ENCODE data around the gene PSAPL1. TPM values are rescaled to one million over a fixed set of nuclear protein-coding genes. Genes with fewer than 3 reads are reported as not detected.

The PSAPL1 gene
- total RNA-seq, 1 experiment from 2014 or later: 0.15 TPM

DNA sequence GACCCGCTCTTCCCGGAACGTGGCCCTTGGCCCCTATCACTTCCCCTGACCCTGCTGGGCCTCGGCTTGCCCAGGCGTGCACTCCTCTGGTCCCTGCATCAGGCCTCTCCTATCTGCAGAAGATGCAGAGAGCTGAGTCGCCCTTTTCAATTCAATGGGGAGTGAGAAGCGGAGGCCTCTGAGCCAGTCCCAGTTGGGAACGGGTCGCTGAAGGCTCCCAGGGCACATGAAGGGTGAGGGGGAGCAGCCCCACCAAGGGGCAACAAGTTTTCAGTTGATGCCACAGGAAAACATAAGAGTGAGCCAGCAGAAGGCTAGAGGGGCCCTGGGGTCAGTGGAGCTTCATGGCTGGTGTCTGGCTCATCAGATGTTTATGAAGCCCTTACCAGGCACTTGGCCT is 17.1 kb downstream of the PSAPL1 start:
- Histone ChIP-seq H3K4me1 (replicated peaks; ENCODE audit: insufficient read depth) (no peaks in the 10 kb centered on the region), H2AFZ (no peak overlapping the region), H3K9me2 (ENCODE audit: insufficient read depth) (no peaks in the 10 kb centered on the region), H3F3A (ENCODE audit: insufficient read depth, low read depth) (no peaks in the 10 kb centered on the region), H3K79me2 (ENCODE audit: low read depth) (no peaks in the 10 kb centered on the region), H3K27ac (no peak overlapping the region), H3K36me3 (ENCODE audit: low read depth) (no peaks in the 10 kb centered on the region), H4K20me1 (ENCODE audit: insufficient read depth) (no peaks in the 10 kb centered on the region), H3K9me3 (ENCODE audit: insufficient read depth, low read depth) (no peaks in the 10 kb centered on the region), H3K4me3 (no peak overlapping the region), H3K4me2 (no peak overlapping the region), H3K27me3 (ENCODE audit: insufficient read depth, low read depth) (no peaks in the 10 kb centered on the region)
- BruUV-seq (replicated peaks): no TSS peak
- CTCF ChIA-PET: no interaction called here
- intact Hi-C loops (cut with micrococcal nuclease; ENCODE audit: unreplicated experiment): no loop called here
- no peak for TF ChIP-seq EZH2 (IDR thresholded peaks at IDR 0.05; ENCODE audit: low read depth)
- TF ChIP-seq, protein P1, sequence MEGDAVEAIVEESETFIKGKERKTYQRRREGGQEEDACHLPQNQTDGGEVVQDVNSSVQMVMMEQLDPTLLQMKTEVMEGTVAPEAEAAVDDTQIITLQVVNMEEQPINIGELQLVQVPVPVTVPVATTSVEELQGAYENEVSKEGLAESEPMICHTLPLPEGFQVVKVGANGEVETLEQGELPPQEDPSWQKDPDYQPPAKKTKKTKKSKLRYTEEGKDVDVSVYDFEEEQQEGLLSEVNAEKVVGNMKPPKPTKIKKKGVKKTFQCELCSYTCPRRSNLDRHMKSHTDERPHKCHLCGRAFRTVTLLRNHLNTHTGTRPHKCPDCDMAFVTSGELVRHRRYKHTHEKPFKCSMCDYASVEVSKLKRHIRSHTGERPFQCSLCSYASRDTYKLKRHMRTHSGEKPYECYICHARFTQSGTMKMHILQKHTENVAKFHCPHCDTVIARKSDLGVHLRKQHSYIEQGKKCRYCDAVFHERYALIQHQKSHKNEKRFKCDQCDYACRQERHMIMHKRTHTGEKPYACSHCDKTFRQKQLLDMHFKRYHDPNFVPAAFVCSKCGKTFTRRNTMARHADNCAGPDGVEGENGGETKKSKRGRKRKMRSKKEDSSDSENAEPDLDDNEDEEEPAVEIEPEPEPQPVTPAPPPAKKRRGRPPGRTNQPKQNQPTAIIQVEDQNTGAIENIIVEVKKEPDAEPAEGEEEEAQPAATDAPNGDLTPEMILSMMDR (conservative IDR thresholded peaks at IDR 0.05): no peak
- POLR2A ChIA-PET (ENCODE audit: unreplicated experiment): no interaction called here
- DNase-seq: no peak

DNA sequence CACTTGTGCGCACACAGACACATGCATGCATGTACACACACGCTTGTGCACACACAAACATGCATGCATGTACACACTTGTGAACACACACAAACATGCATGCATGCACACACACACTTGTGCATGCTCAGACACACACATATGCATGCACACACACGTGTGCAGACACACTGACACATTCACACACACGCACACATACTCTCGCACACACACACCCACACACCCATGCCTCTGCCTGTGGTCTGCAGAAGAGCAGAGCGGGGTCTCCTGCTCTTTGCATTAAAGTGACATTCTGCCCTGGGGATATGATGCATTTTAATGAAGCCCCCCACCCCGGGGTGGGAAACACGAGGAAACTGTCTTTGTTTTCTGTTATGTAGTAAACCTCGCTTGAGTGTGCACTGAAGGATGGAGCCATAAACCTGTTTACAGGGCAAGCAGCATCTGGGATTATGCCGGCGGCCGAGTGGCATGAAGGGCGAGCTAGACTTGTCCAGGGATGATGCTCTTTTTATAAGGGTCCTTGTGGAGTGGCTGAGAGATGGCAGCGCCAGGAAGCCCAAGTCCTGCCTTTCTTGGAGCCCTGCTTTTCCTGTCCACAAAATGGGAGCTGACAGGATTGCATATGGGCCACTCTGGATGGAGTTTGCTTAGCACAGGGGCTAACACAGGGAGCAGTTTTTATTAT is 17.8 kb downstream of the PSAPL1 start:
- no peak overlapping the region for H3K27ac ChIP-seq
- H3K9me3 ChIP-seq (ENCODE audit: insufficient read depth, low read depth): no peaks in the 10 kb centered on the region
- no peaks in the 10 kb centered on the region for H3K9me2 ChIP-seq (ENCODE audit: insufficient read depth)
- no peaks in the 10 kb centered on the region for H3K27me3 ChIP-seq (ENCODE audit: insufficient read depth, low read depth)
- no TSS peak for BruUV-seq (replicated peaks)
- ChIA-PET CTCF (no interaction called here), POLR2A (ENCODE audit: unreplicated experiment) (no interaction called here)
- intact Hi-C loops (cut with micrococcal nuclease; ENCODE audit: unreplicated experiment): no loop called here
- no peak overlapping the region for H3K4me3 ChIP-seq
- no peak for DNase-seq
- H3K79me2 ChIP-seq (ENCODE audit: low read depth): no peaks in the 10 kb centered on the region
- H3F3A ChIP-seq (ENCODE audit: insufficient read depth, low read depth): no peaks in the 10 kb centered on the region
- no peaks in the 10 kb centered on the region for H4K20me1 ChIP-seq (ENCODE audit: insufficient read depth)
- H3K4me1 ChIP-seq (replicated peaks; ENCODE audit: insufficient read depth): no peaks in the 10 kb centered on the region
- H3K36me3 ChIP-seq (ENCODE audit: low read depth): no peaks in the 10 kb centered on the region
- H2AFZ ChIP-seq: no peak overlapping the region
- H3K4me2 ChIP-seq: no peak overlapping the region
- TF ChIP-seq EZH2 (IDR thresholded peaks at IDR 0.05; ENCODE audit: low read depth): no peak
- TF ChIP-seq, protein P1 (conservative IDR thresholded peaks at IDR 0.05): no peak

DNA sequence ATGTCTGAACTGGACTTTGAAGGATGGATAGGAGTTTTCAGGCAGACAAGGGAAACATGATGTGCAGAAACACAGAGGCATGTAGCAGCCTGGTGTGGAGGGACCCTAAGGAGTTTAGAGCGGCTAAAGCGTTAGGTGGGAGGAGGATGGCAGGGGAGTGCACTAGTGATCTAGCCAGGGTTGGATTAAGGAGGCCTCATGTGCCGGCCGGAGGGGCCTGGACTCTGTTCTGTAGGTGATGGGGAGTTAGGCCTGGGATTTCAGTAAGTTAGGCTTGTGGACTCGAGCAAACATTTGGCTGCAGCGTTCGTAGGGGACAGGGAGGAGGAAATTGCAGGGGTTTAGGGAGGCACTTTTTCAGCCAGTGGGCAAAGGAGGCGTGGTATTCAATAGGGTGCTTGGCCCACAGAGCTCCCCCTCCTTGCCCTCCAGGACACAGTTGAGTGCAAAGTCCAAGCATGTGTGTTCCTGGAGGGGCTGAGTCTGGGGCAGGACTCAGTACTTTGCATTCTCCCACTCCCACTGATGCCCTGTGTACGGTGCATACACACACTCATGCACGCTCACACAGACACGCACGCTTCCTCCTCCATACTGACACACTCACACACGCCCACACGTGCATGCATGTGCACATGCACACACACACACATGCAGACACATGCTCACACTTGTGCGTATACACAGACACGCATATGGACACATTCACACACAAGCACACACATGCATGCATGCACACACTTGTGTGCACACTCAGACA is 18.6 kb downstream of the PSAPL1 start:
- CTCF ChIA-PET: no interaction called here
- POLR2A ChIA-PET (ENCODE audit: unreplicated experiment): no interaction called here
- Histone ChIP-seq H3K27me3 (ENCODE audit: insufficient read depth, low read depth) (no peaks in the 10 kb centered on the region), H4K20me1 (ENCODE audit: insufficient read depth) (no peaks in the 10 kb centered on the region), H3K27ac (no peak overlapping the region), H3K9me3 (ENCODE audit: insufficient read depth, low read depth) (no peaks in the 10 kb centered on the region), H3K4me3 (no peak overlapping the region), H3K79me2 (ENCODE audit: low read depth) (no peaks in the 10 kb centered on the region), H3K9me2 (ENCODE audit: insufficient read depth) (no peaks in the 10 kb centered on the region), H3K4me2 (no peak overlapping the region), H3K4me1 (replicated peaks; ENCODE audit: insufficient read depth) (no peaks in the 10 kb centered on the region), H3F3A (ENCODE audit: insufficient read depth, low read depth) (no peaks in the 10 kb centered on the region), H2AFZ (no peak overlapping the region), H3K36me3 (ENCODE audit: low read depth) (no peaks in the 10 kb centered on the region)
- DNase-seq: no peak
- BruUV-seq (replicated peaks): no TSS peak
- TF ChIP-seq EZH2 (IDR thresholded peaks at IDR 0.05; ENCODE audit: low read depth): no peak
- TF ChIP-seq, protein P1 (conservative IDR thresholded peaks at IDR 0.05): no peak
- intact Hi-C loops (cut with micrococcal nuclease; ENCODE audit: unreplicated experiment): no loop called here

Data from PC-9 (cell line).